Activated CD4-positive, alpha-beta T cell treated with anti-CD3 and anti-CD28 coated beads, Interleukin-2, amount 50 U/mL, for 1 hour (primary cell): ENCODE data around the gene SPCS2.

ENCODE experiments used
- DNase-seq: peaks from one replicate; pipeline ENCODE4 v3.0.0-alpha.2; 2020

Gene SPCS2

GRCh38 chr11:74948898-74949752 is at the start of gene SPCS2, which contains the start of gene XRRA1:
Gene SPCS2 (plus strand): TSS chr11:74949266. CDS start chr11:74949286, 20 bp downstream.
Gene XRRA1 (minus strand): TSS chr11:74949091. CDS start chr11:74940878, 8,213 bp downstream.
- DNase-seq: peak; percentile 98

- DNase-seq: no peak
Observed at GRCh38 chr11:74902342-74902741, 46.7 kb upstream of the SPCS2 start.

DNA sequence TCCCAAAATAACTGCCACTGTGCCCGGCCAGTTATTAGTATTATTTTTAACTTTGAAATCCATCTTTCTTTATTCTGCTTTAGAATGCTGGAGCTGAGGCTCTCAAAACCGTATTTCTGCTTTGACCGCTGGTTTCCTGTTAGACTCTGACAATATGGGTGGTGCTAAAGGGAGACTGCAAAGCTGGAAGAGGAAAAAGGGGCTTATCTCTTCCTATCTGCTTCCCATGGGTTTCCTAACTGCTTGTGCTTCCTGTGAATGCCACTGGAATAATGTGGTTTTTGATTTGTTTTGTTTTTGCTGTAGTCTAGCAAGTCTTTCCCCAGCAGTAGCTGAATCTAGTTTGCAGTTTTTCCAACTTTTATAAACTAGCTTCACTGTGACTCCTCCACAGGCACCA is 43.7 kb upstream of the SPCS2 start:
- DNase-seq: no peak

DNA sequence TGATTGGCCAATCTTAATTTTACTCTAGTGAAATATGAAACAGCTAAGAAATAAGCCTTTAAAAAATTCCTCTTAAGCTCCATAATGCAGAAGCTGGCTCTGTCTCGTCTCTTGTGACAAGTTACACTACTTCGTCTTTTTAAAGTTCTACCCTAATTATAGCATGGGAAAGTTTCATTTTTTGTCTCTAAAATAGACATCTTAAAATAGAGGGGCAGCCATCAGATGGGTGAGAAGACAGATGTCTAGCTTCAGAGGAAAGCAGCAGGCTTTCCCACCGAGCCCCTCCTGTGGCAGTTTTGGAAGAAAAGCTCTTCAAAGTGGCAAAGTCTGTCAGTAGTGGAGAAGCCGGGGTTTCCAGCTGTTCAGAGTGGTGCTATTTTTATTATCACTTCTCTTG is 39.7 kb upstream of the SPCS2 start:
- DNase-seq: no peak

DNA sequence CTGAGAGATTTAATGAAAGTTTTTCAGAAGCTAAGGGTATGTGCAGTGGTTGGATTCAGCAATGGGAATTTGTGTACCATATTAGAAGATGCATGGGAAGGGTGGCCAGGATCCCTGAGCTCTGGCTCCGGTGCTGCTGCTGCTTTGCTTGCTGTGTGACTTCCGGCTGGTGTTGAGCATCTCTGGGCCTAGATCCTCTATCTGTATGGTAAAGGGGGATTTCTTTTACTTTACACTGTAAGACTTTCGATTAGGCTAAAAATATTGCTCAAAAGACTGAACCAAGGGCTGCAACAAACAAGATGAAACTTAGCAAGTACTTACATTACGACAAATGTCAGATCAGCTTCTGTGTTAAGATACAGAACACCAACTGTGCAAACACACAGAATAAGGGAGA is 39.3 kb upstream of the SPCS2 start:
- no peak for DNase-seq

DNA sequence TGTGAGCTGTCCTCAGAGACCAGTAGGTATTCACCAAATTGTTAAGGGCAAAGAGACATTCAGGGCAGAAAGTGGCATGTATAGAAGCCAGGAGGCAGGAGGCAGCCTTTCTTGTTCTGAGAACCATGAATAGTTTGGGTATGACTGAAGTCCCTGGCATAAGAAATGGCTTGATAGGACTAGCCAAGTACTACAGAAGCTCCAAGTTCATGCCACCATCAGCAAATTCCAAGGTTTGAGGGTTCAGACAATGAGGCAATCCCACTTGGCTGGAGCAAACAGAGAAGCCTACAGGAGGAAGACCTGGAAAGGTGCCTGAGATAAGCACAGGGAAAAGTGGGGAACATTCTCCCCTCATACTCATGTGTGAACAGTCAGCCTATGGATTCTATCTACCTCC is 25.9 kb upstream of the SPCS2 start:
- no peak for DNase-seq

- no peak for DNase-seq
Observed at GRCh38 chr11:74925281-74925680, 23.8 kb upstream of the SPCS2 start.

DNA sequence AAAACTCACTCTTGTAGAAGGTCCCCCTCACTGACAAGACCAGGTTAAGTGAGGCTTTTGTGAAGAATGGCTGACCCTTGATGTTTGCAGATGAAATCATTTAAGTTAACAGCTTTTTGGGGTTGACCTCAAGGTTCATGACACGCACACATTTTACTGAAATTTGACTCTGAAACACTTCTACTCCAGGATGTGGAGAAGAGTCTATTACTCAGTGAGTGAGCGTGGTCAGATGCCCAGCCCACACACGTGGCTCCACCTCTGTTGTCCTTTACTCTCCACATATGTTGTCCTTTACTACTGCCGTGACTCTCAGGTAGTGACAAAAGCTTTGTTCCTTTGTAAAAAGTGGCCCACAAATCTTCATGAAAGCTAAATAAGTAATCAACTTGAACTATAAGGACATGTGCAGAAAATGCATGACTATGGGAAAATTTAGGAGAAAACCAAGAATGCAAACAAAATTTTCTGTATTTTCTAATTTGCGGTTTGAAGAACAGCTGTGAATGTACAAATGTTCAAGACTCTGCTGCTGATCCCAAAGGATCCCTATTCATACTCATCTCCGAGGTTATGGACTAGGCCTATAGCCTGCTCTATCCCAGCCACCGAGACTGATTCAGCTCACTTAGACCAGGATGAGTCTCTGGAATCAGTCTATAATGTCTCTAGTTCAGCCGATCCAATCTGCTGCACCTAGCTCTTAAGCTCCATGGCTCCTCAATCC is 22.6 kb upstream of the SPCS2 start:
- DNase-seq: no peak

DNA sequence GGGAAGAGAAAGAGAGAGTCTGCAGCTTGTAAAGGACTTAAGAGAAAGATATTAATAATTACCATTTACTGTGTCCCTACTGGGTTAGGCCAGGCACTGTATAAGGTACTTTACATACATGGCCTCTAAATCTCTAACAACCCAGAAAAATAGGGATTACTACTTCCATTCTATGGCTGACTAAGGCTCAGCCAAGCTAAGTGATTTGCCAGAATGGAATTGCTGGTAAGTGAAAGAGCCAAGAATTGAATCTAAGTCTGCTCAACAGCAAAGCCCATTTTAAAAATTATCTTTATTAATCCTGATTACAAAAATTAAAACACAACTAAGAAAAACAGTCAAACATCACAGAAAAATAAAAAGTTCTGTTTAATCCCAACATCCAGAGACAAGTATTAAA is 21.6 kb upstream of the SPCS2 start:
- no peak for DNase-seq

DNA sequence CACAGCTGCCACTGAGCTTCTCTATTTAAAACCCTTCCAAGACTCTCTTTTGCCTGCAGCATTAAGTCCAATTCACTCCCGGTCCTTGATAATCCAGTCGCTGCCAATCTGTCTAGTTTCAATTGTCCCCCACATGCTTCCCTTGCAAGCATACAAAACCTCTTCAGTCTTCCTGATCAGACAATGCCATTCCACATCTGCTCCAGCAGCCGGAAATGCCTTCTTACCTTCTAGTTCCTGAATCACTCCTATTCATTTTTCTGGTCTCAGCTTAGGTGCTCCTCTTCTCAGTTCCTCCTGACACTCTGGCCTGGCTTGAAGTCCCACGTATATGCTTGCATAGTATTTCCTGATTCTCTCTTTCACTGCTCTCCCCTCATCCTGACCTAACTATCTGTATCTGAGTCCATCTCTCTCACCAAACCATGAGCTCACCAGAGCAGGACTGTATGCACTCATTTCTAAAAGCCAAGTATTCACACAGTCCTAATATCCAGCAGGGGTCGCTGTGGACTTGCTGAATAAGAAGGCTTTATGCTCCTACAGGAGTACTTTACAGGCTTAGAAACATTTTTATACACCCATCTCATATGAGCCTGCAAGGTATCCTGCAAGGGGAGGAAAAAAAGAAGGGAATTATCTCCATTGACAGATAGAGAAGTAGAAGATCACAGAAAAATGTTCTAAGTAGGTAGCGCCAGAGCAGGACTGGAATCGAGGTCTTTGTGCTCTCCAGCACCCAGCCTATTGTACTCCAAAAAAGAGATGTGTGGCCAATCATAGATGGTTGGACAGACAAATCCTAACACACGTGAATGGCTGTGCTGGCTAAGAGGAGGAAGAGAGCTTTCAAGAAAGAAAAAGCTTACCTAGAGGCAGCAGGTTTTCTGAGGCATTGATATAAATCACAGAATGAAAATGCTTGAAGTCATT is 19.4 kb upstream of the SPCS2 start:
- peak; percentile 57 for DNase-seq

DNA sequence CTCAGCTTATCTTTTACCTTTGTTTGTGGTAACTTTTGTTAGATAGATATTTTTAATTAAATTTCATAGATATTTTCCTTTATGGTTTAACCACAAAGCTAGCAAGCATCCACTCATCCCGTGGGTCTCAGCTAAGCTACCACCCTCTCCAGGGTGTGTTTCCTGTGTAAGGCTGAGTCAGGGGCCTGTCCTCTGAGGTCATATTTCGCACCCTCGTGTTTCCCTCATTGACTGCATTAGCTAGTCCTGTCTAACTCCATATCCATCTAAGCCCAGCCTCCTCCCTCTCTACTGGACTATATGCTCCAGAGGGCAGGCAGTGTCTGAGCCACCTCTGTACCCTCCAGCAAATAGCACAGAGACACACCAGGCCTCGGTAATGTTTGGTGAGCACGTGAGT is 16.9 kb upstream of the SPCS2 start:
- no peak for DNase-seq

DNA sequence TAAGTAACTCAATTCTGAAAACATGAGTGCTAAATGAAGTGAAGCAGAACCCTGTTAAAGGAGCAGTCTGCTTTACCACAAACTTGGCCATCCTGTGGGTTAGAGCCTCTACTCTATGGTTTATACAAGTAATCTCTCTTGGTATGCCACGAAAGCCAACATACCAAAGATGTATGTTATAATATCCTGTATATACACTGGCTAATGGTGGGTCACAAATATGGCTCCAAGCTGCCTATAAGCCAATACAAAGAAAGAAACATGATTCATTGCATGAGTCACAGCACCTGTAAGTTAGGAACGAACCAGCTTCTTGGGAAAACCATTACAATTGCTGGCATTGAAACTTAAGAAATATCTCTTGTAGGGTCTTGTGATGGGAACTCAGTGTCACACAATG is 16.3 kb upstream of the SPCS2 start:
- no peak for DNase-seq

GRCh38 chr11:74933765-74934164 is 15.3 kb upstream of the SPCS2 start:
- DNase-seq: no peak

GRCh38 chr11:74935285-74935684 is 13.8 kb upstream of the SPCS2 start:
- DNase-seq: no peak

DNA sequence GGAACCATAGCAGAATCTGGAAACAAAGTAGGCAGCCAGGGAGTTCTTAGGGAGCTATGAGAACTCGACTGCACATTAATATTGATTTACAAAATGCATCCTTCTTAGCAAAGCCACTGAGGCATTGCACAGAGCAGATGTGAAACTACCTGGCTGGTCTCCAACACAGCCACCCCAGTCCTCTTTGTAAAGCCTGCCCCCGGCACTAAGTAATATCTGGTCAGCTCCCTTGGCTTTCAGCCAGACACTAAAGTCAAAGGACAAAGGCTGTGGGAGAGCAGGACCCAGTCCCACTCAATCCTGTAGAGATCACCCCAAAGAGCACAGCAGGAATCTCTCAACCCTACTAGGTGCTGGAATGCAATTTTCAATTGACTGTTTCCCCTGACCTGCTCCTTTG is 13.0 kb upstream of the SPCS2 start:
- no peak for DNase-seq

DNA sequence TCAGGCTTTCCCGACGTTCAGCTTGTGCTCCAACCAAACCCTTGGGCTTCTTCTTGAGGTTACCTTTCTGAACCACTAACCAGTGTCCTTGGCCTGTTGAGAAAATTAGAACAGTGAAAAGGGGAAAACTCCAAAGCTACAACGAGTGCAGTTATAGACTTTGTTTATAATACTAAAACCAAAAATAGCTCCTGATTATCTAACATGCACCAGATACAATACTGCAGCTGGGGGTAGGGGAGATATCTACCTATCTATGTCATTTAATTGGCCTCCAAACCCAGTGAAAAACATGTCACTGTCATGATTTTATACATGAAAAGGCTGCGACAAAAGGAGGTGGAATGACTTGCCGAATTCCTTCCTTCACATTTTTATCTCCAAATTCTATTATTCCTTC is 12.1 kb upstream of the SPCS2 start:
- DNase-seq: no peak

DNA sequence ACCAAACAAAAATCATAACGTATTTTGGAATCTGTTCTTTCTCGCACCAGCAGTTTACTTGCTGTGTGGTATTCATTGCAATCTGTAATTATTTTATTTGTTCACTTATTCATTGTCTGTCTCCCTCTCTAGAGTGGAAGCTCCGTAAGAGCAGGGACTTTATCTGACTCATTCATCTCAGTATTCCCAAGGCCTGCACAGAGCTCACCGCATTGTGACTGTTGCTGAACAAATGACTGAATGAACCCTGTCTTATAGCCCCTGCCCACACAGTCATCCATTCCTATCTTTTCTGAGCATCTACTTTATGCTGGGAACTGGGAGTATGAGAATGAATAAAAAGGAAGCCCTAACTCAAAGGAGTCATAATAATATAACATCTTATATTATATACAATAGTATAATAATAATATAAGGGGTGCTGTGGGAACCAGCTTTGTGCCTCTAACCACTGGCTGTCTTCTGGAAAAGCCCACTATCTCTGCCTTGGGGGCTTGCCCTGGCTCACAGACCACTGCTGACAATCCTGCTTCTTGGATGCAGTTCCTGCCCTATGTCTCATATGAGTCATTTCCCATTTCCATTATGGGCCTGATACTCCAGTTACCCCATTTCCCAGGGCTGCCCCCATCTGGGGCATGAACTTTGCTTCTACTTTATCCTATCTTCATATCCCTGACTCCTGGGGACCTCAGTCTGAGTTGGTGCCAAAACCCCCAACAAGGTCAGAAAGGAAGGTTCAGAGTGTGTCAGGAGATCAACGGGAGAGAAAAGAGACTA is 11.2 kb upstream of the SPCS2 start:
- DNase-seq: no peak

DNA sequence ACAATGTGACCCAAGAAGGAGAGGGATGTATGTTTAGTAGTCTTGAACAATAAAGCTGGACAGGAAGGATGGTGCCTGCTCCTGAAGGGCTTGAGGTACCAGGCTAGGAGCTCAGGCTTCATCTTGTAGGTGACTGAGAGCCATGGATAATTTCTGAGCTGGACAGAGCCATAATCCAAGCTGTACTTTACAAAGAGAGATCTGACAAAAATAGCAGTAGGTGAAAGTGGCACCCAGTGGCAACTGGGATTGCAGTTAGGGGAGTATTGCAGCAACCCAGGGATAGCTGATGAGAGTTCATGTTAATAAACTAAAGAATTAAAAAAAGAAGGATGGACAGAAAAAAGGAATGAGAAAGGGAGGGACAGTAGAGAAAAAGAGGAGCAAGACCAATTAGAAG is 7.6 kb upstream of the SPCS2 start:
- DNase-seq: no peak

DNA sequence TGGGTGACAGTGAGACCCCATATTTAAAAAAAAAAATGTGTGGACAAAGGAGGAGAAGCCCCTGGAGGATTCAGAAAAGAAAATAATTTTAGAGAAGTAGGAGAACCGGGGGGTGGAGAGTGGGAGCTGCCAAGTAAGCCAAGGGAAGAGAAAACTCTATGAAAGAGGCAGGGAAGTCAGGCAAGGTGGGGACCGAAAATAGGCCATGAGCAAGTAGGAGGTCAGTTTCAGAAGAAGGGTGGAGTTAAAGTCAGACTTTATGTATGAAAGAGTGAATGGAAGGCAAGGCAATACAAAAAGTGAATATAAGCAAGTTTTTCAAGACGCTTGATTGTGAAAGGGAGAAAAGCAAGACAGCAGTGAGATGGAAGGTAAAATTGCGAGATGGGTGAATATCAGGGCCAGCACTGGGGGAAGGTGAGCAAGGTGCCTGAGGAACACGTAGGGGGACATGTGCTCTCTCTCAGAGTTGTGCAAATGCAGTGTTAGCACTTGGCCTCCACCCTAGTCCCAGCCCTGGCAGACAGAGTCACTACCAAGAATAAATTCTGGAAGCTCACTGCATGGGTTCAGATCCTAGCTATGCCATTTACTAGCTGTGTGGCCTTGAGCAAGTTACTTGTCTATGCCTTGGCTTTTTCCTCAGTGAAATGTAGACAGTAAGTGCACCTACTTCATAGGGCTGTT is 6.8 kb upstream of the SPCS2 start:
- DNase-seq: no peak

DNA sequence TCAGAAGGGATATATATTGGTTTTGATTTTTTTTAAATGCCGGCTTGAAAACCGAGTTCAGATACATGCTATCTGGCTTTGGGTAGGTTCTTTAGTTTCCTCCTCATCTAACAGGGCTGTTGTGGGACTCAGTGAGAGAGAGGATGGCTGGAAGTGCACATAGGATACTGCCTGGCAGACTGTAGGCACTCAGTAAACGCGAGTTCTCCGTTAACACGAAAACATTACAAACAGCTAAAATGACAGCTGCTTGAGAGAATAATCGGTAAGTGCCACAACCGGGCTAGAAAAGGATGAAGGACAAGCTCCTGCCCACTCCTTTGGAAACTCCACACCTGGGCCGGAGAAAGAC is 544 bp upstream of the SPCS2 start:
- no peak for DNase-seq

- no peak for DNase-seq
Observed at GRCh38 chr11:74949753-74950137, 679 bp downstream of the SPCS2 start.
